ENCODE results near the gene ZNF90. TPM values are rescaled to one million over a fixed set of nuclear protein-coding genes. Genes with fewer than 3 reads are reported as not detected.

ZNF90 gene
- total and polyA plus RNA-seq, 2 experiments from 2014 or later, result 102 to 122 TPM

- Mint-ChIP-seq H3K27me3 (ENCODE audit: insufficient read depth, low read depth, poor library complexity) (peaks cover 3% of the 10 kb centered on the region), H3K4me1 (peaks cover 7% of the 10 kb centered on the region), H3K36me3 (ENCODE audit: low read depth) (no peaks in the 10 kb centered on the region; the same call in 2 of the 3 replicates), H3K9me3 (no peaks in the 10 kb centered on the region), H3K4me3 (peak overlapping the region; percentile 98), H3K27ac (peak overlapping the region; percentile 97)
- H3K79me2 ChIP-seq (replicated peaks; ENCODE audit: insufficient read depth), result no peaks in the 10 kb centered on the region
- H3K27ac ChIP-seq (ENCODE audit: low read depth), result peak overlapping the region; percentile 93
- peak overlapping the region; percentile 75 for H3K4me3 ChIP-seq
- no peaks in the 10 kb centered on the region for H4K20me1 ChIP-seq (replicated peaks; ENCODE audit: insufficient read depth)
- peaks cover 11% of the 10 kb centered on the region for H3K4me1 ChIP-seq (ENCODE audit: insufficient read depth)
- peak; percentile 99 for DNase-seq (ENCODE audit: low spot score)
- H3K9me2 ChIP-seq (ENCODE audit: insufficient read depth), result peaks cover 4% of the 10 kb centered on the region; the same call in 1 of the 2 replicates
- H3F3A ChIP-seq (replicated peaks; ENCODE audit: low read depth), result peaks cover 5% of the 10 kb centered on the region; the same call in 1 of the 2 replicates
- TF ChIP-seq JUNB (IDR thresholded peaks at IDR 0.05; ENCODE audit: unreplicated experiment), result no peak
- no peak for TF ChIP-seq STAT1 (IDR thresholded peaks at IDR 0.05; ENCODE audit: unreplicated experiment)
- TF ChIP-seq CTCF (conservative IDR thresholded peaks at IDR 0.05; ENCODE audit: low read depth in 2 of 2), result 0 out of 4 replicates have a peak, but pooled peaks of 1 of the 2 experiments have one; percentile 3
- peak; percentile 73 for TF ChIP-seq CREB1 (CRISPR knock-in tag; IDR thresholded peaks at IDR 0.05; ENCODE audit: low read depth)
- peak; percentile 75 for TF ChIP-seq POLR2AphosphoS5 (IDR thresholded peaks at IDR 0.05; ENCODE audit: low read depth)
- no peak for TF ChIP-seq REST (IDR thresholded peaks at IDR 0.05; ENCODE audit: unreplicated experiment)
- TF ChIP-seq NANOG (IDR thresholded peaks at IDR 0.05; ENCODE audit: borderline replicate concordance), result no peak
- no peak for TF ChIP-seq EZH2phosphoT487 (IDR thresholded peaks at IDR 0.05; ENCODE audit: unreplicated experiment)
- no peak for TF ChIP-seq ZNF462 (CRISPR knock-in tag; IDR thresholded peaks at IDR 0.05)
- peak; percentile 99 for TF ChIP-seq ETS1 (IDR thresholded peaks at IDR 0.05)
- TF ChIP-seq EZH2 (IDR thresholded peaks at IDR 0.05; ENCODE audit: low read depth, unreplicated experiment), result no peak
- TF ChIP-seq ZNF114 (CRISPR knock-in tag; IDR thresholded peaks at IDR 0.05), result no peak
- TF ChIP-seq ZNF331 (CRISPR knock-in tag; IDR thresholded peaks at IDR 0.05; ENCODE audit: low read depth), result no peak
- H3K36me3 ChIP-seq (ENCODE audit: insufficient read depth), result no peaks in the 10 kb centered on the region
- peak overlapping the region; percentile 15; the same call in 1 of the 2 replicates for H2AFZ ChIP-seq
- ATAC-seq, result peak; percentile 97
- no peaks in the 10 kb centered on the region for H3K27me3 ChIP-seq (ENCODE audit: insufficient read depth)
- peak overlapping the region; percentile 82 for H3K4me2 ChIP-seq
These were observed 25.7 kb upstream of the ZNF90 start for GRCh38 chr19:20051841-20052768.

All from GM23338 (cell line).